ENCODE data around the gene FAM163A.

Gene FAM163A

DNA sequence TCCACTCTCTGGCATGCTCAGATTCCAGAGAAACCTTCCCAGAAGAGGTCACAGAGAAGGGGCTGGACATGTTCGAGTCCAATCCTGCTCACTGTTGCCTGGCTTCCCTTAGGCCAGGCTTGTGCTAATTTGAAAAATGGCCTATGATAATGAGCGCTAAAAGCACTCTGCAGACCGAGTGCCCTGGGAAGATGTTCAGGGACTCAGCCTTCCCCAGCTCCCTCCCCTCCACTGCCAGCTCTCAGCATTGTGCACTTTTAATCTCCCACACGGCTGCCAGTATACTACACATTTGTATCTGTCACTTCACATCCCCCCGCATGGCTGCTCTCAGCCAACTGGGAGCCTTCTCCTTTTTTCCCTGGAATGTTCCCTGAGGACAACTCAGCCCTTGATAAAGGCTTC, 24.1 kb downstream of the FAM163A start:
- H3K4me3 ChIP-seq (ENCODE audit: low read depth, low read length), result no peak overlapping the region
- TF ChIP-seq, protein P1, sequence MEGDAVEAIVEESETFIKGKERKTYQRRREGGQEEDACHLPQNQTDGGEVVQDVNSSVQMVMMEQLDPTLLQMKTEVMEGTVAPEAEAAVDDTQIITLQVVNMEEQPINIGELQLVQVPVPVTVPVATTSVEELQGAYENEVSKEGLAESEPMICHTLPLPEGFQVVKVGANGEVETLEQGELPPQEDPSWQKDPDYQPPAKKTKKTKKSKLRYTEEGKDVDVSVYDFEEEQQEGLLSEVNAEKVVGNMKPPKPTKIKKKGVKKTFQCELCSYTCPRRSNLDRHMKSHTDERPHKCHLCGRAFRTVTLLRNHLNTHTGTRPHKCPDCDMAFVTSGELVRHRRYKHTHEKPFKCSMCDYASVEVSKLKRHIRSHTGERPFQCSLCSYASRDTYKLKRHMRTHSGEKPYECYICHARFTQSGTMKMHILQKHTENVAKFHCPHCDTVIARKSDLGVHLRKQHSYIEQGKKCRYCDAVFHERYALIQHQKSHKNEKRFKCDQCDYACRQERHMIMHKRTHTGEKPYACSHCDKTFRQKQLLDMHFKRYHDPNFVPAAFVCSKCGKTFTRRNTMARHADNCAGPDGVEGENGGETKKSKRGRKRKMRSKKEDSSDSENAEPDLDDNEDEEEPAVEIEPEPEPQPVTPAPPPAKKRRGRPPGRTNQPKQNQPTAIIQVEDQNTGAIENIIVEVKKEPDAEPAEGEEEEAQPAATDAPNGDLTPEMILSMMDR (IDR thresholded peaks at IDR 0.05; ENCODE audit: borderline replicate concordance, insufficient read depth, low read depth, low read length), result no peak

DNA sequence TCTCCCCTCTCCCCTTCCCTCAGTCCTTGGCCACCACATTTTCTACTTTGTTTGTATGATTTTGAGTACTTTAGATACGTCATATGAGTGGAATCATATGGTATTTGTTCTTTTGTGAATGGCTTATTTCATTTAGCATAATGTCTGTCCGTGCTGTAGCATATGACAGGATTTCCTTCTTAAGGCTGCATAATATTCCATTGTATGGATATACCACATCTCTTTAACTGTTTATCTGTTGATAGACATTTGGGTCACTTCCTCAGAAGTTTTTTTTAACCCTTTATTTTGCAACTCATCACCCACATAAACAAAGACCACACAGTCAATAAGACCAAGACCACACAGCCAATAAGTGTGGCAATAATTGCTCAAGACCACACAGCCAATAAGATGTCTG, 24.9 kb downstream of the FAM163A start:
- H3K4me3 ChIP-seq (ENCODE audit: low read depth, low read length), result no peak overlapping the region
- TF ChIP-seq, protein P1 (IDR thresholded peaks at IDR 0.05; ENCODE audit: borderline replicate concordance, insufficient read depth, low read depth, low read length), result no peak

DNA sequence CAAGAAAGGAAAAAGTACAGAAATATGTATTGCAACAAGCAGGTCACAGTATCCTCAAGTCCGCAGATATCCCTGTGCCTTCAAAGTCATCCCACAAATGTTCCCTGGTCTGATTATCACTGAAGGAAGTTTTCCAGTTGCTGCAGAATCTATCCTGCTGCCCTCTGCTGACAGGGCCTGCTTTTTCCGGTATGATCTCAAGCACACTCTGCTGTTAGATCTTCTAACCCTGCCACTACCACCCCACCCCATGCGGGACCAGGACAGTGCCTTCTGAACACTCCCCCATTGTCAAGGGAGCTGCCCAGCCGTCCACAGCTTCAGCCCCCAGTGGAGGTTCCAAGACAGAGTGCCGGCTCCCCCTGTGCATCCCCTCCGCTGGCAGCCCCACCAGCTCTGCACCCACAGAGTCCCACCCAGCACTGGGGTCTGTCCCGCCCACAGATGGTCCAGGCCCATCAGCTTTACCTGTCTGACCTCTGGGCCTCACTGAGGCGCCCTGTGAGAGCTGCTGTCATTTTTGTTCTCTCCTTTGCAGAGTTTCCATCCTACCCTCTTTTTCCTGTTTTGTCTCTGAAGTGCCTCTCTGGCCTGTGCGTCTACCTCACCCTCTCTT, 27.9 kb downstream of the FAM163A start:
- TF ChIP-seq, protein P1 (IDR thresholded peaks at IDR 0.05; ENCODE audit: borderline replicate concordance, insufficient read depth, low read depth, low read length), result no peak
- H3K4me3 ChIP-seq (ENCODE audit: low read depth, low read length), result no peak overlapping the region

DNA sequence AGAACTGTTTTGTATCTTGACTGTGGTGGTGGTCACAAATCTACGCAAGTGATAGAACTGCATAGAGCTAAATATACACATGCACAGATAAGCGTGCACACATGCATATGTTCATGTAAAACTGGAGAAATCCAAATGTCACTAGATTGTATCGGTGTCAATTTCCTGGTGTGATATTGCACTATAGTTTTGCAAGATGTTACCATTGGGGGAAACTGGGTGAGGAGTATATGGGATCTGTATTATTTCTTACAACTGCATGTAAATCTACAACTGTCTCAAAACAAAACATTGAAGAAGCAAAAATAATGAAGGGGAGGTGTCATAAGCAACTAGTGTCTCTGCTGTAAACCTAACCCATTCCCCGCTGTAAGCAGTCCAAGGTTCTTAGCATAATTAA, 30.2 kb downstream of the FAM163A start:
- TF ChIP-seq, protein P1 (IDR thresholded peaks at IDR 0.05; ENCODE audit: borderline replicate concordance, insufficient read depth, low read depth, low read length), result no peak
- no peak overlapping the region for H3K4me3 ChIP-seq (ENCODE audit: low read depth, low read length)

DNA sequence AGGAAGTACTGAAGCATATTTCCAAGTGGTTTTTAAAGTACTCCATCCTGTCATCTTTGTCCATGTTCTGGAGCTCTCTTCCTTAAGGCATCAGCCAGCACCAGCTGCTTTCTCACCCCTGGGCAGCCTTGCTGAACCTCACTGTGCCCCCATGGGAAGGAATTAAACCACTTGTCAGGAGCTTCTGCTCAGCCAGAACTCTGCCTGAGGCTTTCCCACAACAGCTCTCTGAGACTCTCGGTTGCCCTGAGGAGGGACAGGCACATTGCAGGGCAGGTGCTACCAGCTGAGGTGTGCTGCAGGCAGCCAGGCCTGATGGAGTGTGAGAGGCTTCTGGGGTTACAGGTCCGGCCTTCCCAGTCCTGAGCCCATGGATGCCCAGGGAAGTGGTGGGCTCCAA, 30.9 kb downstream of the FAM163A start:
- H3K4me3 ChIP-seq (ENCODE audit: low read depth, low read length), result no peak overlapping the region
- TF ChIP-seq, protein P1 (IDR thresholded peaks at IDR 0.05; ENCODE audit: borderline replicate concordance, insufficient read depth, low read depth, low read length), result no peak

DNA sequence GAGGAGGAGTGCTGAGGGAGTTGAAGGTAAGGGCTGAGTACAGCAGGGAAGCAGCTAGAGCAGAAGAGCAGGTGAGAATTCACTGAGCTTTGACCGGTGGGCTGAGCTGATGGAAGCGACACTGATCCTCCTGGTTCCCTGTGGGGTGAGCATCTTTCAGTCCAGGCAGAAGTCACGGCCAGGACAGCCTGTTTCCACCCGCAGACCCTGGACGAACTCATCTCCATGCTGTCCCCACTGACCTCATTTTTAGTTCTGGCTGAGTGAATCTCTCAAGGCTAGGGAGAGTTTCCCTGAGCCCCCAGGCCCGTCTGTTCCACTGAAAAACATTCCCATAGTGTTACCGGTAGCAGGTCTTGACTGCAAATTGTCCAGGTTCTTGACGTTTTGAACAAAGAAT, 31.5 kb downstream of the FAM163A start:
- TF ChIP-seq, protein P1 (IDR thresholded peaks at IDR 0.05; ENCODE audit: borderline replicate concordance, insufficient read depth, low read depth, low read length), result no peak
- H3K4me3 ChIP-seq (ENCODE audit: low read depth, low read length), result no peak overlapping the region

DNA sequence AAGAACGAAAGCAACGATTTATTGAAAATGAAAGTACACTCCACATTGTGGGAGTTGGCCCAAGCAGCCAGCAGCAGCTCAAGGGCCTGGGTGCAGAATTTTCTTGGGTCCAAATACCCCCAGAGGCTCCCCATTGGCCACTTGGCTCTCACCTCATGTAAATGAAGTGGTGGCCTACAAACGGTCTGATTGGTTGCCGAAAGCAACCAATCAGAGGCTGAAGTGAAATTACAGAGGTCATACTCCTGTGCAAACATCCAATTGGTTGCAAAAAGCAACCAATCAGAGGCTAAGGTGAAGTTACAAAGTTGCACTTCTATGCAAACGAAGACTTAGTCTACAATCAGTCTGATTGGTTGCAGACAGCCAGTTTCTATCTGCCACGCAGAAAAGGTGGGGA, 31.9 kb downstream of the FAM163A start:
- H3K4me3 ChIP-seq (ENCODE audit: low read depth, low read length), result no peak overlapping the region
- TF ChIP-seq, protein P1 (IDR thresholded peaks at IDR 0.05; ENCODE audit: borderline replicate concordance, insufficient read depth, low read depth, low read length), result no peak
